Measurements from ENCODE around the gene TMC7.

The TMC7 gene

DNA sequence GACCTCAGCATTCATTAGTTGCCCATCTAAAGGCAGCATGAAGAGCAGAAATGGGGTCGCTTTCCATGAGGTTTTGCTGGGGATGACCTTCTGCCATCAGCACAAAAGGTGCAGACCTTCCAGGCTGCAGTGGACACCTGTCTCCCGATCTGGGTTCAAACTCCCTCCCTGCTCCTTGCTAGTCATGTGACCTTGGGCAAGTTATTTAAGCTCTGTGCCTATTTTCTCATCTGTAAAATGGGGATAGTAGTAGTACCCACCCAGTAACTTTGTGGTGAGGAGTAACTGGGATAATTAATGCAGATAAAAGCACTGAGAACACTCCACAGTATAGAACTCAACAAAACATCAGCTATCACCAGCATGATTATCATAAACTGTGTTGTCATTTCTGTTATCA is 62.3 kb downstream of the TMC7 start:
- no peak overlapping the region for H3K4me3 ChIP-seq (ENCODE audit: low read length)
- no peaks in the 10 kb centered on the region for H3K4me1 ChIP-seq (ENCODE audit: control insufficient read depth, low read depth, low read length)
- no peaks in the 10 kb centered on the region for H3K9me3 ChIP-seq (ENCODE audit: control insufficient read depth, low read depth, low read length)
- no peak overlapping the region for H3K27ac ChIP-seq (ENCODE audit: low read length)
- no peaks in the 10 kb centered on the region for H3K27me3 ChIP-seq (ENCODE audit: control insufficient read depth, insufficient read depth, low read length)
- no peaks in the 10 kb centered on the region for H3K36me3 ChIP-seq (ENCODE audit: control insufficient read depth, low read depth, low read length)
- no peak overlapping the region for H3K9ac ChIP-seq (ENCODE audit: low read length)

DNA sequence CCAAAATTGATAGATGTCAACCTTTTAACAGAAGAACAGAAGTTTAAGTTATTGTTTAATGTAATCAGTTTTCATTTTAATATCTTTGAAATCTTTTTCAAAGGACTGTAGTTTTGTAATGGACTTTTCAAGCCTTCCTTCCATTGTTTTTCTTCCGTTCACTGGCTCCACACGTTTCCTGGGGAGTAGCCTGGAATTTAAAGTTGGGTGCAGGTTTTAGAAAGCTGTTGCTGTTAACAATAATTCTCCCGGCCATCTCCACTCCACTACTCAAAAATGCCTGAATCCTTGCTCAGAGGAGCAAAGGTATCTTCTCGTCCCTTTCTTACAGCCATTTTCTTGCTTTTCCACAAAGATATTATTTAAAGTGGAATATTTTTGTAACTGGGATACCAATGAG is 79.0 kb downstream of the TMC7 start:
- H3K9me3 ChIP-seq (ENCODE audit: control insufficient read depth, low read depth, low read length) = no peaks in the 10 kb centered on the region
- H3K4me3 ChIP-seq (ENCODE audit: low read length) = no peak overlapping the region
- no peak overlapping the region for H3K9ac ChIP-seq (ENCODE audit: low read length)
- no peaks in the 10 kb centered on the region for H3K27me3 ChIP-seq (ENCODE audit: control insufficient read depth, insufficient read depth, low read length)
- H3K36me3 ChIP-seq (ENCODE audit: control insufficient read depth, low read depth, low read length) = no peaks in the 10 kb centered on the region
- H3K27ac ChIP-seq (ENCODE audit: low read length) = no peak overlapping the region
- H3K4me1 ChIP-seq (ENCODE audit: control insufficient read depth, low read depth, low read length) = no peaks in the 10 kb centered on the region

DNA sequence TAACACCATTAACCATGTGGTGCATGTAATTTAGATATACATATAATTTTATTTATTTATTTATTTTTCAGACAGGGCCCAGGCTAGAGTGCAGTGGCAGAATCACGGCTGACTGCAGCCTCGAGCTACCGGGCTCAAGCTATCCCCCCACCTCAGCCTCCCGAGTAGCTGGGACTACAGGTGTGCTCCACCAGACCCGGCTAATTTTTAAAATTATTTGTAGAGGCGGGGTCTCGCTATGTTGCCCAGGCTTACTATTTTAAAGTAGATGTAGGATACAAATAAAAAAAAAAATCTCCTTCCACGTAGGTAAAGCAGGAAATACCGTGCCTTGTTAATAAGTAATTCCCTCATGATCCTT is 83.2 kb downstream of the TMC7 start:
- Histone ChIP-seq H3K36me3 (ENCODE audit: control insufficient read depth, low read depth, low read length) (no peaks in the 10 kb centered on the region), H3K9ac (ENCODE audit: low read length) (peak overlapping the region; percentile 95), H3K4me3 (ENCODE audit: low read length) (peak overlapping the region; percentile 77), H3K27ac (ENCODE audit: low read length) (peak overlapping the region; percentile 81), H3K9me3 (ENCODE audit: control insufficient read depth, low read depth, low read length) (no peaks in the 10 kb centered on the region), H3K4me1 (ENCODE audit: control insufficient read depth, low read depth, low read length) (no peaks in the 10 kb centered on the region), H3K27me3 (ENCODE audit: control insufficient read depth, insufficient read depth, low read length) (no peaks in the 10 kb centered on the region)

DNA sequence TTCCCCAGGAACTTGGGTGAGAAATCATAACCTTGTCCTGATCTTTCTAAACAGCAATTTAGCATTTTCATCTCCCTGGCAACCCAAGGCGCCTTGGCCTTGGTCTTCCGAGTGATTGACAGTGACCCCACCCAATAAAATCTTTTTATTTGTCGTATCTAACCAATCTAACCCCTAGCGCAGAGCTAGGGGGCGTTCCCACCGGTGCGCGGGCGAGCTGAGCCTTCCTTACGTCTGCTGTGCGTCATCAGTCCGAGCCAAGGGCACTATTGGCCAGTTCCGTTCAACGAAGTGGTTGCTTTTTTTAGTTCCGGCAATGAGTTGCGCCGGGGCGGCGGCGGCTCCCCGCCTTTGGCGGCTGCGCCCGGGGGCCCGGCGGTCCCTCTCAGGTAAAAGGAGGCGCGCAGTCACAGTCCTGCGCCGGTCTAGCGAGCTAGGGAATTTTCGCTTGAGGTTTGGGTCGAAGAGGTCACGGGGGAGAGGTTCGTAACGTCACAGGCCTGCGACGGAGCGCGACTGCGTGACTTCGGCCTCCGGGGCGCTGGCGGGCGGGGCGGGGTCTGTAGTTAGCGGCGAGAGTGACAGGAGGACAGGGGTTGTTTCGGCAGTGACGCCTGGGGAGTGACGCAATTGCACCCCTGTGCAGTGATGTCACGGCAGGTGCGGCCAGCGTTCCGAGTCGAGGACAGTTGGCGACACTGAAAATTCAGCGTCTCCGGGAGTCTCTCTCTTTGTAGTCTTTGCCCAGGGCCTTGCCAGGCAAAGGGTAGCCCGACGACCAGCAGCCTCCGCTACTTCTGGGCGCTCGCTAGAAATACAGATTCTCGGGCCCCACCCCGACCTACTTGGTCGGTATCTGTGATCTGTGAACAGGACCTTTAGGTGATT is 83.9 kb downstream of the TMC7 start, which contains the start of gene COQ7:
Gene COQ7 (plus strand): TSS at position 266 of the 888 bp plus-strand sequence. CDS start 51 bp downstream, at position 317.
- Histone ChIP-seq H3K27me3 (ENCODE audit: control insufficient read depth, insufficient read depth, low read length) (no peaks in the 10 kb centered on the region), H3K27ac (ENCODE audit: low read length) (peak within 1 kb of the TSS; percentile 92), H3K4me3 (ENCODE audit: low read length) (peak within 1 kb of the TSS; percentile 77), H3K36me3 (ENCODE audit: control insufficient read depth, low read depth, low read length) (peaks cover 2% of the 10 kb centered on the region), H3K9me3 (ENCODE audit: control insufficient read depth, low read depth, low read length) (no peaks in the 10 kb centered on the region), H3K4me1 (ENCODE audit: control insufficient read depth, low read depth, low read length) (no peaks in the 10 kb centered on the region), H3K9ac (ENCODE audit: low read length) (peak within 1 kb of the TSS; percentile 95)

DNA sequence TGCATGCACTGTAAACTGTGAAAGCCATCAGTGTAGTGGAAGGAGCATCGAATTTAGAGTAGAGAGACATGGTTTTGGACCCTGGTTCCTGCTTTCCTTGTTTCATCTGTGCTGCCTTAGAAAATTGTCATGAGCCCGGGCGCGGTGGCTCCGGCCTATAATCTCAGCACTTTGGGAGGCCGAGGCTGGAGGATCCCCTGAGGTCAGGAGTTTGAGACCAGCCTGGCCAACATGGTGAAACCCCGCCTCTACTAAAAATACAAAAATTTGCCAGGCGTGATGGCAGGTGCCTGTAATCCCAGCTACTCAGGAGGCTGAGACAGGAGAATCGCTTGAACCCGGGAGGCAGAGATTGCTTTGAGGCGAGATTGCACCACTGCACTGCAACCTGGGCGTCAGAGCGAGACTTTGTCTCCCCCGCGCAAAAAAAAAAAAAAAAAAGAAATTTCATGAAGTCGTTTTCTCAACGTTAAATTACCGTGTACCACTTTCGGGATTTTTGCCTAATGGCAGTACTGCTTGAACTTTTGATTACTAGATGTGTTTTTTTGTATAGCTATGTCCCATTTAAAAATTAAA is 84.6 kb downstream of the TMC7 start:
- H3K27me3 ChIP-seq (ENCODE audit: control insufficient read depth, insufficient read depth, low read length) = no peaks in the 10 kb centered on the region
- H3K27ac ChIP-seq (ENCODE audit: low read length) = no peak overlapping the region
- no peaks in the 10 kb centered on the region for H3K9me3 ChIP-seq (ENCODE audit: control insufficient read depth, low read depth, low read length)
- no peaks in the 10 kb centered on the region for H3K4me1 ChIP-seq (ENCODE audit: control insufficient read depth, low read depth, low read length)
- peak overlapping the region; percentile 77 for H3K4me3 ChIP-seq (ENCODE audit: low read length)
- peak overlapping the region; percentile 95 for H3K9ac ChIP-seq (ENCODE audit: low read length)
- H3K36me3 ChIP-seq (ENCODE audit: control insufficient read depth, low read depth, low read length) = peaks cover 6% of the 10 kb centered on the region

DNA sequence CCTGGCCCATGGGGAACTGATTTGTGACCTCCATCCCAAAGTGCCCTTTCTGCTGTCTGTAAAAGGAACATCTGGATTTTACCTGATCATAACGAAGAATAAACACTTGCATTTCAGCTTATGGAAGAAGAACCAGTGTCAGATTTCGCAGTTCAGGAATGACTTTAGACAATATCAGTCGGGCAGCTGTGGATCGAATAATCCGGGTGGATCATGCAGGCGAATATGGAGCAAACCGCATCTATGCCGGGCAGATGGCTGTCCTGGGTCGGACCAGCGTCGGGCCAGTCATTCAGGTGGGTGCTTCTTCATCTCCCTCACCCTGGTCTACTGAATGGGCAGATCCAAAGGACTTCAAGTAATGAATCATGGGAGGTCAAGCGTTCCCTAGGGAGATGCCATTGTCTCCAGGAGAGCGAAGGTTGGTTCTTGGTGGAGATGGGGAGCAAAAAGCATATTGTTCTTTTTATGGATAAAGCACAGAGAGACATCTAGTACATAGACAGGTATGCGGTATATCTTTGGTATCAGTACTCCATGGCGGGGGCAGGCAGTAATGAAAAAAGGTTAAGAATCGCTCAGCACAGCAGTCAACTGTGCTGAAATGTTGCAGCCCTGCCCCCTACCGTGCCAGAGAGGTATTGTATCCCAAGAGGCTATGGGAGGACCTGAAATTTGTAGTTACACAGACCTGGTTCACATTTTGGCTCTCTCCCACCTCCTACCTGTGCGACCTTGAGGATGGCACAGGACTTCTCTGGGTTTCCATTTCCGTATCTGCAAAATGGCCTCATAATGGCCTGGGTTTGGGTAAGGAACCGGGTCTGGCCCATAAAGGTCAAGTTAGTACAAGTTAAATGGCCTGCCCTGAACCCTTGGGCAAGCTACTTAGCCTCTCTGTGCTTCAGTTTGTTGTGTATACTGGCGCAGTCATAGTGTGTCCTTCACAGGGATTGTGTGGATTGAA is 88.4 kb downstream of the TMC7 start:
- Histone ChIP-seq H3K27ac (ENCODE audit: low read length) (no peak overlapping the region), H3K27me3 (ENCODE audit: control insufficient read depth, insufficient read depth, low read length) (no peaks in the 10 kb centered on the region), H3K4me3 (ENCODE audit: low read length) (no peak overlapping the region), H3K36me3 (ENCODE audit: control insufficient read depth, low read depth, low read length) (peaks cover 17% of the 10 kb centered on the region), H3K4me1 (ENCODE audit: control insufficient read depth, low read depth, low read length) (no peaks in the 10 kb centered on the region), H3K9me3 (ENCODE audit: control insufficient read depth, low read depth, low read length) (no peaks in the 10 kb centered on the region), H3K9ac (ENCODE audit: low read length) (no peak overlapping the region)

DNA sequence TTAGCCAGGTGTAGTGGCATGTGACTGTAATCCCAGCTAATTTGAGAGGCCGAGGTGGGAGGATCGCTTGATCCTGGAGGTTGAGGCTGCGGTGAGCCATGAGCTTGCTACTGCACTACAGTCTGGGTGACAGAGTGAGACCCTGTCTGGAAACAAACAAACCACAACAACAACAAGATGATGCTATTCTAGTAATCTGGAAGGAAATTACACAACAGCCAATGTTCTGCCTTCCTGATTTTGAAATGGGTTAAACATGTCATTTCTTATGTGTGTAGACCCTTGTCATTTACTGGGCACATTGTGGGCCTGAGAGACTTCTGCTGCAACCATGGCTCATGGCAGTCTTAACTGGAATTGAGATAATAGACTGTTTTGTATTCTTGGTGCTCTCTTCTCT is 89.6 kb downstream of the TMC7 start:
- Histone ChIP-seq H3K9me3 (ENCODE audit: control insufficient read depth, low read depth, low read length) (no peaks in the 10 kb centered on the region), H3K4me1 (ENCODE audit: control insufficient read depth, low read depth, low read length) (no peaks in the 10 kb centered on the region), H3K27me3 (ENCODE audit: control insufficient read depth, insufficient read depth, low read length) (no peaks in the 10 kb centered on the region), H3K36me3 (ENCODE audit: control insufficient read depth, low read depth, low read length) (peaks cover 24% of the 10 kb centered on the region), H3K9ac (ENCODE audit: low read length) (no peak overlapping the region), H3K4me3 (ENCODE audit: low read length) (no peak overlapping the region), H3K27ac (ENCODE audit: low read length) (no peak overlapping the region)

DNA sequence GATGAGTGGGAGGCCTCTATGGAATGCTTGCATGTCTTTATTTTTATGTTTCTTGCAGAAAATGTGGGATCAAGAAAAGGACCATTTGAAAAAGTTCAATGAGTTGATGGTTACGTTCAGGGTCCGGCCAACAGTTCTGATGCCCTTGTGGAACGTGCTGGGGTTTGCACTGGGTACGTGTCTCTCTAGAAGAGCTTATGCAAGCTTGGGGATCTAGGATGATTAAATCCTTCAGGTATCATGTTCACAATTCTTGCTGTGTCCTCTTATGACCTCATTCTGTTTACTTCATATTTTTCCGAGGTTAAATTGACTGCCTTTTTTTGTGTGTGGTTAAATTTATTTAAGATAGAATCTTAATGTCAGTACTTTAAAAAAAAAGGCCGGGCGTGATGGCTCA is 90.1 kb downstream of the TMC7 start:
- Histone ChIP-seq H3K9ac (ENCODE audit: low read length) (no peak overlapping the region), H3K4me3 (ENCODE audit: low read length) (no peak overlapping the region), H3K4me1 (ENCODE audit: control insufficient read depth, low read depth, low read length) (no peaks in the 10 kb centered on the region), H3K27ac (ENCODE audit: low read length) (no peak overlapping the region), H3K27me3 (ENCODE audit: control insufficient read depth, insufficient read depth, low read length) (no peaks in the 10 kb centered on the region), H3K9me3 (ENCODE audit: control insufficient read depth, low read depth, low read length) (no peaks in the 10 kb centered on the region), H3K36me3 (ENCODE audit: control insufficient read depth, low read depth, low read length) (peaks cover 29% of the 10 kb centered on the region)

DNA sequence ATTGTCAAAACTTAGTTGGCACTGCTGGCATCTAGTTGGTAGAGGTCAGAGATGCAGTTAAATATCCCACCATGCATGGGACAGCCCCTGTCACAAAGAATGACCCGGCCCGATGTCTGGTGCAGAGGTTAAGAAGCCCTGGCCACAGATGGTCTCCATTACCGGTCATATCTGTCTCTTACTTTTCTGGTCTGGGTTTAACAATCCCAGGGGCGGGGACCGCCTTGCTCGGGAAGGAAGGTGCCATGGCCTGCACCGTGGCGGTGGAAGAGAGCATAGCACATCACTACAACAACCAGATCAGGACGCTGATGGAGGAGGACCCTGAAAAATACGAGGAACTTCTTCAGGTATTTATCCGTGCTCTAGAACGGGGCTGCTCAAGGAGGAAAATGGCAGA is 91.8 kb downstream of the TMC7 start:
- H3K4me3 ChIP-seq (ENCODE audit: low read length) = no peak overlapping the region
- no peaks in the 10 kb centered on the region for H3K27me3 ChIP-seq (ENCODE audit: control insufficient read depth, insufficient read depth, low read length)
- peaks cover 35% of the 10 kb centered on the region for H3K36me3 ChIP-seq (ENCODE audit: control insufficient read depth, low read depth, low read length)
- H3K9me3 ChIP-seq (ENCODE audit: control insufficient read depth, low read depth, low read length) = no peaks in the 10 kb centered on the region
- H3K4me1 ChIP-seq (ENCODE audit: control insufficient read depth, low read depth, low read length) = no peaks in the 10 kb centered on the region
- no peak overlapping the region for H3K9ac ChIP-seq (ENCODE audit: low read length)
- no peak overlapping the region for H3K27ac ChIP-seq (ENCODE audit: low read length)

DNA sequence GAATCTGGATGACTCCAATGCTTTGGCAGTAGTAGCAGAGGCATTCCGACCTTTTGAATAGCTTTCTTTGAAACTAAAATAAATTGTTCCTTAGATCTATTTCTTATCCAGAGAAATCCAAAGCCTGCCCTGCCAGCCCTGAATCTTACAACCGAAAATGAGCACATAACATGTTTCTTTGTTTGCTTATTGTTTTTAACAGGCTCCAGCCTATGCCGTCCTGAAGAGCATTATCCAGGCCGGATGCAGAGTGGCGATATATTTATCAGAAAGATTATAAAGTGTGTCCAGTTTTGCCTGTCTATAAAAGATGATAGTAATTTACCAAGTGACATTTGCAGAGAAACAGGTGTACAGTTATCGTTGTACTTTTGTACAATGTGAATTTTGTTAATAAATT is 94.1 kb downstream of the TMC7 start:
- Histone ChIP-seq H3K9me3 (ENCODE audit: control insufficient read depth, low read depth, low read length) (no peaks in the 10 kb centered on the region), H3K27me3 (ENCODE audit: control insufficient read depth, insufficient read depth, low read length) (no peaks in the 10 kb centered on the region), H3K36me3 (ENCODE audit: control insufficient read depth, low read depth, low read length) (peaks cover 32% of the 10 kb centered on the region), H3K27ac (ENCODE audit: low read length) (no peak overlapping the region), H3K9ac (ENCODE audit: low read length) (no peak overlapping the region), H3K4me3 (ENCODE audit: low read length) (no peak overlapping the region), H3K4me1 (ENCODE audit: control insufficient read depth, low read depth, low read length) (no peaks in the 10 kb centered on the region)

DNA sequence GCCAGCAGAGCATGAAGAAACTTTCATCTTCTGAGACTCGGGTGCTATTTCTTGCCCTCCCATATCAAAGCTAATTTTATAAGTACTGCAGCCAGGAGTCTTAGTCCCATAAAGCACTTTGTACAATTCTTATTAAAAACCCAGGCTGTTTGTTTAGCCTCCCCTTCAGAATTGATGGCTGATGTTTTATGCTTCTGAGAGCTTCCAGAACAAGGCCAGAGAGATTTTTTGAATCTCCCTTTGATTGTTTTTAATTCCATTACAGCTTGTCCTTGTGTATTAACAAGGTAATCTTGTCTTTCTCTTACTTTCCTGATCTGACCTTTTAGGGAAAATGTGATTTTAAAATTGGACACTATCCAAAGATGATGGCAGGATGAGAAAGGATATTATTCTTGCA is 99.9 kb downstream of the TMC7 start:
- no peak overlapping the region for H3K9ac ChIP-seq (ENCODE audit: low read length)
- H3K4me3 ChIP-seq (ENCODE audit: low read length) = no peak overlapping the region
- H3K27ac ChIP-seq (ENCODE audit: low read length) = no peak overlapping the region
- peaks cover 18% of the 10 kb centered on the region for H3K27me3 ChIP-seq (ENCODE audit: control insufficient read depth, insufficient read depth, low read length)
- H3K4me1 ChIP-seq (ENCODE audit: control insufficient read depth, low read depth, low read length) = no peaks in the 10 kb centered on the region
- H3K9me3 ChIP-seq (ENCODE audit: control insufficient read depth, low read depth, low read length) = no peaks in the 10 kb centered on the region
- peaks cover 9% of the 10 kb centered on the region for H3K36me3 ChIP-seq (ENCODE audit: control insufficient read depth, low read depth, low read length)
